Suppressor macrophage treated with lipopolysaccharide for 1 hour (primary cell): ENCODE results near the gene PPP2R5E.

Source experiments
- DNase-seq, 3 donors: peaks; one replicate each; pipeline ENCODE4 v3.0.0-alpha.2; 2020 to 2022

Gene PPP2R5E

GRCh38 chr14:63470962-63471793 lies 72.0 kb downstream of the PPP2R5E start:
- peak; percentile 27 to 83 (median 76) for DNase-seq

DNA sequence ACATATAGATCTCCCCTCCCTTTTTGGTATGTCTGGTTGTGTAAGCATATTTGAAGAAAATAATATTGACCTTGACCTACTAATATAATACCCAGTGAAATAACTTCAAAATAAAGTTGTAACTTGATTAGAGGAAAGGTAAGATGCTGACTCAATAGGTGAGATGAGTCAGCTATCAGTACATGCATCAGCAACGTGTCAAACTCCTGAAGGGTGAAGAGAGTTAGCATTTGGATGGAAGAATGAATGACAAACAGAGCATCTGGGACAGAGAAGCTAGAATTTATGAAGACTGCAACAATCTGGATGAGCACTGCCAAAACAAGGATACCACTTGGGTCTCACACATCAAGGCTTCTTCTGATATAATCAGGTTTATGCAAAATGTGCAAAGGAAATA lies 74.9 kb downstream of the PPP2R5E start:
- no peak for DNase-seq

- no peak for DNase-seq
Observed at GRCh38 chr14:63467440-63468072, 75.6 kb downstream of the PPP2R5E start.

GRCh38 chr14:63465347-63465746 lies 77.8 kb downstream of the PPP2R5E start:
- no peak for DNase-seq

DNA sequence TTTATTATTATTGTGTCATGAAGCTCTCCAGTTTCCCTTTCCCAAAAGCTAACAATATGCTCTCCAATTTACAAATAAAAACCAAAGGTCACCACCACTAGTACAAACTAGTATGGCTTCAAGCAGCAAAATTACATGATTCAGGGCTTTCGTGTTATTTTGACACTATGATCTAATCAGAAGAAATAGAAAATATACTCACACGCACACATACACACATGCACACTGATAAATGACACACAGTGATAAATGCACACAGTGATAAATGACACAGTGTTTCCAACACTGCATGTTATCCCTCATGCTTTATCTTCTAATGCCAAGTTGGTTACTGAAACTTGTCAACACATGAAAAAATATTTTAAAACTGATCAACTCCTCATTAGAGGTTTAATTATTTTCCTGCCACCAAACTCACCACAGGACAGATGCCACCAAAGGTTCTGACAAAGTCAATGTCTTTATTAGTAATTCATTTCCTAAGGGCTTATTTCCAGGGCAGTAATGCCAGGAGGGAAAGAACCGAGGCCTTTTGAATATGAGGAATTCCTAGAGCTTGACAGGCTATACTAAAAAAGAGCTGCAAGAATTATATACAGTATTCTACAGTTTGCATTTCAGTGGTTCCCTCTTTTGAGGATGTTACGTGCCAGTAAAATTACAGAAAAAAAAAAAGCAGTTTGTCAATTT lies 82.4 kb downstream of the PPP2R5E start:
- no peak for DNase-seq

DNA sequence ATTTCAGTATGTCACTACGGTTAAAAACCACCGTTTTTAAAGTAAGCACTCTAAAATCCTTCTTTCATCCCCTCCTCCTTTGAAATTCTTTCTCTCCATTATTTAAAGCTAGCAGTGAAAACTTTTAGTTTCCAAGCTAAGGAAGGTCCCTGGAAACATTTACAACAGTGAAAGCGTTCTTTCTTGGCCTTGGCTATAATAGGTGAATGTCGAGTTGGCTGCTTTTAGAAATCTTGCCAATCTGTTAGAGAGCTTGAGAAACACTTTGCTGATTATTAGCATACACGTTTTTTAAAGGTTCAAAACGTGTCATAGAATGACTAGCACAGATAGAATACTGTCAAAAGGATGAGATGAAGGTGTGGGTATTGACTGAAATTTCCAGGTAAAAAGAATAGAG lies 83.4 kb downstream of the PPP2R5E start:
- DNase-seq: no peak

- no peak for DNase-seq
Observed at GRCh38 chr14:63457498-63457897, 85.7 kb downstream of the PPP2R5E start.

GRCh38 chr14:63454863-63455622 lies 88.1 kb downstream of the PPP2R5E start:
- DNase-seq: no peak

DNA sequence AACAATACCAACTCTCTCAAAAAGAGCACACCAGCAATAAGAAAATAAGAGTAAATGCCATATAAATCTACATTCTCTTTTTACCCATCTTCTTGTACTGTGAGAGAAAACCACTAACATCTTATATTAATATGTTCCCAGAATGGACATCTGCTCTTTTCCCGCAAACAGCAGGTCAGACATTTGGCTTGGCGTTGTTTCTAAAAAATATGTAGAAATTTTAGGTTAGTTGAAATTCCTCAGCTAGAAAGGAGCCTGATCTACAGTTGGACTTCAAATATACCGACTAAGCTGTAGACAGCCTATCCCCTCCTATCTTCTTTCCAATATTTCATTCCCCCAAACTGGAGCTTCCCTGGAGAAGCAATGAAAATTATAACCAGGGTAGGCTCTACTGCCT lies 88.7 kb downstream of the PPP2R5E start:
- DNase-seq: no peak

DNA sequence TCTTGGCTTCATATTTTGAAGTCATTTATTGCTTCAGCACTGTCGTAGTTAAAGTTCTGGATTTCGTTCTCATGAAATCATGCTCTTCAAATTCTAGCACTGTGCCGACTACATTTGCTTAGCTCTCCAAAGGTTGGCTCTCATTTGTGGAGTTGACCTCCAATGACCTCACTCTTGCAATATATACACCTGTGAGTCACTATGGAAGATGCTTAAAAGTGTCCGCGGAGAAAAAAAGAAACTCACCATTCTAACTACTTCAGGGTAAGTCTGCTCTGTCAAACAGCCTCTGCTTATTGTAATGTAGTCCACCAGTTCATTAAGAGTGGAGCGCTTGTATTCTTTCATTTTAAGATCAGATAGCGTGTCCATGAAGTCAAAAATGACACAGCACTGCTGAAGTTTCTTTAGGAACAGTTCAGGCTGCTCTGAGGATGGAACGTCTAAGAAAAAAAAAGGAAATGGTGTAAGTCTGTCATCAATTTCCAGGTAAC lies 89.7 kb downstream of the PPP2R5E start:
- no peak for DNase-seq

GRCh38 chr14:63452796-63453195 lies 90.4 kb downstream of the PPP2R5E start:
- DNase-seq: no peak

GRCh38 chr14:63448841-63449240 lies 94.3 kb downstream of the PPP2R5E start:
- DNase-seq: no peak

DNA sequence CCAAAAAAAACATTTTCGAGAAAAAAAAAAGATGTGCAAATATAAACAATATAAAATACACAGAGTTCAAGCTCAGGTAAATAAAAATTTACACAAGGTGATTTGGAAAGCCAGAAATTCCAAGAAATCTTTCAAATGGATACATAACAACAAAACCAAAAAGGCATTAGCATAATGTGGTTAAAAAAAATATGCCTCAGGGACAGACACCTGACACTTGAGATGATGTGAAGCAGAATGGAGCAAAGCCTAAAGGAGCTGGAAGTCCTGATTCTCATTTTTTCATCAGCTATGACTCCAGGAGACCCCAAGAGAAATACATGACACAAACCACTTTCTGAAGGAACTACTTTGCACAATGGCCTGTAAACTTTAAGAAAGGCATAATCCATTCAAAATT lies 98.6 kb downstream of the PPP2R5E start:
- no peak for DNase-seq

DNA sequence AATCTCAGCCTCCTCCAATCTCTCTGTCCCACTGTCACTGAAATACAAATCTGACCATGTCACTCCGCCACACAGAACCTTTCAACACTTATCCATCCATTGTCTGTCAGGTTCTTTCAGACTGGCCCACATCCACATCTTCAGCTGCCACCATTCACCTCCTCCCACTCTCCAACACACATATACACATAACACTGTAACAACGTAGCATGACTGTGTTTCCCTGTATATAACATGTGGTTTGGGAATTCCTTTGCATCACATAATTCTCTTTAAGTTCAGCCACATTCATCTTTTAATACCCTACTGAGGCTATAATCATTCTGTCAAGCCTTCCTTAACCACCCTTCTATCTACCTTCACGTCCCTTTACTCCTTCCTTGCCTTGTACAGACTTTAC lies 99.2 kb downstream of the PPP2R5E start:
- no peak for DNase-seq

DNA sequence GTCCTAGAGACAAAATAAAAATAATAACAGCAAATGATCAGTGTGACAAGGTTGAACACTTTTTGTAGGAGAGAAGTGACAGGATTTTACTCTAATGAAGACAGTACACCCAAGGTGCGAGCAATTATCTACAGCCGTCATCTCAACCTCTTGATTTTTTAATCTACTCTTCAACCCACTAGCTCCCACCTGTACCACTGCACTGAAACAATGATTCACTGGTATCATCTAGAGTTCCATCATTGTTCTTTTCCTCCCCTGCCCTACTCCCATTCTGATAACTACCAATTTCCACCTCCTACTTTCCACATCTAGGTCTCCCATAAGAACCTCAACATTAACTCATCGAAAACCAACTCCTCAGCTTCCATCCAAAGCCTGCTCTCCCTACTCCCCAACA lies 99.8 kb downstream of the PPP2R5E start:
- no peak for DNase-seq

DNA sequence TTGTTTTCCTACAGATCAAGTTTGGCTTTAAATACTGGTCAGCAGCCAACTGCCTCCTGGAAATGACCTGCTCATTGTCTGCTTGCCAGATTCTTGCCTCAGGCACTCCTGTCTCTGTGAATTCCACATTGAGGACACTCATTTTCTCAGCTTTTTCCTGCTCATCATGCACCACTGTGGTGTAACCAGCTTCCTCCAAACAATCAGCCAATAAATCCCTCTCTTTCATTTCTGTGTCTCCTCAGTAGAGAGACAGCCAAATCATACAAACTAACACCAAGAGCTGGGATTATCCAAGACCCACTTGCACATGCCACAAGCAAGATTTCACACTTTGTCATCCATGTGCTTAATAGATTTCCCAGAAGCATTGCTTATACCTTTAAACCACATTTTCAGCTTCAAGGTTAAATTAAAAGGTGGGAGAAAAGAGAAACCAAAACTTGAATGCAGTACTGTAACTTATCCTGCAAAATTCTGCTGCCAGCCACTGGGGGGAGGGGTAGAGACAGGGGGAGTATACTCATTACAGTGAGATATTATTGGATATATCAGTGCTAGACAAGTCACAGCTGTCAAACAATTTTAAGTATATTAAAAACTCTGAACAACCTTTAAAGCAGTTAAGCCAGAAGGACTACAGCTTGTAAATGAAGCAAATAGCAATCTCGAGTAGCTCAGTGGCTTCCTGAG lies 105.0 kb downstream of the PPP2R5E start:
- DNase-seq: peak; percentile 58 to 84 (median 70)

DNA sequence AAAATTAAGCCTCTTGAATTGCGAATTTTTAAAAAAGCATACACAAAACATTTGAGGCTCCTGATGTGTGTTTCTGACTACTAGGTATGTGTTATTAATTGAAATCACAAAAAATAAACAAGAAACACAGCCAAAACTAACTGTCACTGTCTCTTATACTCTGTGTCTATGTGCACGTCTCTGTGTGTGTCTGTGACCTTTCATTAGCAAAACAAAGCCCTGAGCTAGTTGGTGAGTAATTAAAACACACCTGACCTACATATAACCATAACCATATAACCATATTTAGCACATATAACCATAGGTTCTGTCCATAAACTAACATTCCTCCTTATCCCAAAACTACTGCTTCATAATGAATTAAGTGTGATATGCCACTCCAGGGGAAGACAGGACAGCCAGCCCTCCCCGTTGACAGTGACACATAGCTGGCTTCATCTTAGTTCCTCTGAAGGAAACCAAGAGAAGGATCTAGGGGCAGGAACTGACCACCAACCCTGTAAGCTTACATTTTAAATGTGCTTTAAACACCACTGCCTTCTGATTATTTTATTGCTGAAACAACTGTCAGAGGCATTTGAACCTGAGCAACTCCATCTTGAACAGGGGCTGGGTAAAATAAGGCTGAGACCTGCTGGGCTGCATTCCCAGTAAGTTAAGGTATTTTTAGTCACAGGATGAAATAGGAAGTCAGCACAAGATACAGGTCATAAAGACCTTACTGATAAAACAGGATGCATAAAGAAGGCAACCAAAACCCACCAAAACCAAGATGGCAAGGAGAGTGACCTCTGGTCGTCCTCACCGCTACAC lies 106.7 kb downstream of the PPP2R5E start:
- peak; percentile 28 to 37 (median 30) for DNase-seq

- DNase-seq: no peak
Observed at GRCh38 chr14:63435838-63436237, 107.3 kb downstream of the PPP2R5E start.

DNA sequence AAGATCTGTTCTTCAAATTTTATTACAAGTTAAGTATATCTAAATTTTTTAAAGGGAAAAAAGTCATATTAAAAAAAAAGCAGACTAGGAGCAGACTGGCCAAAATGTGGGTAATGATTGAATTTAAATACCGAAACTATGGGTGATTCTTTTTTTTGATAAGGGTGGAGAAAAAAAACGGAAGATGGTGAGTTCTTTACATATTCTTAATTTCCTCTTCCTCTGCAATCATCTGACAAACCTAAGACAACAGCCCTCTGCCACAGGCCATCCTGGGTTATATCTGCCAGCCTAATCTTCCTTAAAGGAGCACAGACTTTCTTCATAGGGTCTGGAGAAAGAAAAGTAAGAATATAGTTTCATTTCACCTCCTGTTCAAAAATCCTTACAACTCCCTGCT lies 108.0 kb downstream of the PPP2R5E start:
- peak in 1 of 3 donors; percentile 3 for DNase-seq

DNA sequence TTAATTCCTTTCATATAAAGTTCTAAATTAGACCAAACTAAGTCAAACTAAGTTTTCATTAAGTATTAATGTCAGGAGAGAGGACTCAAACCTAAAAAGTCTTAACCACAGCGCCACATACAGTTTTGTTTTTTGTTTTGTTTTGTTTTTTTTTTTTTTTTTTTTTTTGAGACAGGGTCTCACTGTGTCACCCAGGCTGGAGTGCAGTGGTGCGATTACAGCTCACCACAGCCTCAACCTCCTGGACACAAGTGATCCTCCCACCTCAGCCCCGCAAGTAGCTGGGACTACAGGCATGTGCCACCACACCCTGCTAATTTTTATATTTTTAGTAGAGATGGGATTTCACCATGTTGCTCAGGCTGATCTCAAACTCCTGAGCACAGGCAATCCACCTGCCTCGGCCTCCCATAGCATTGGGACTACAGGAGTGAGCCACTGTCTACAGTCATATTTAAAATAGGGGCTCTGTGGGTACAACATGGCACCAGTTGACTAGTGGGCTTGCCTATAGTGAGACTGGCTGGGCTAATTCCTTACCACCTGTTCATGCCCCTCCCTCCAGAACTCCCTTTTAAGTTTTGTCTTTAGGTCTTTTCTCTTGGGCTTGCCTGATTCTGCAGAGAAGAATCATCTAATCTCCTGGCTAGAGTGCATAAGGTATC lies 110.2 kb downstream of the PPP2R5E start:
- DNase-seq: no peak

GRCh38 chr14:63432228-63432627 lies 110.9 kb downstream of the PPP2R5E start:
- DNase-seq: no peak
